Measurements from ENCODE around the gene ASPSCR1. TPM values are rescaled to one million over a fixed set of nuclear protein-coding genes. Genes with fewer than 3 reads are reported as not detected.

ASPSCR1 gene
- total and polyA plus RNA-seq, 2 of the 13 experiments (the other 11 are each of a cell fraction or from before 2014, with no cell fraction given), result 274 to 314 TPM

DNA sequence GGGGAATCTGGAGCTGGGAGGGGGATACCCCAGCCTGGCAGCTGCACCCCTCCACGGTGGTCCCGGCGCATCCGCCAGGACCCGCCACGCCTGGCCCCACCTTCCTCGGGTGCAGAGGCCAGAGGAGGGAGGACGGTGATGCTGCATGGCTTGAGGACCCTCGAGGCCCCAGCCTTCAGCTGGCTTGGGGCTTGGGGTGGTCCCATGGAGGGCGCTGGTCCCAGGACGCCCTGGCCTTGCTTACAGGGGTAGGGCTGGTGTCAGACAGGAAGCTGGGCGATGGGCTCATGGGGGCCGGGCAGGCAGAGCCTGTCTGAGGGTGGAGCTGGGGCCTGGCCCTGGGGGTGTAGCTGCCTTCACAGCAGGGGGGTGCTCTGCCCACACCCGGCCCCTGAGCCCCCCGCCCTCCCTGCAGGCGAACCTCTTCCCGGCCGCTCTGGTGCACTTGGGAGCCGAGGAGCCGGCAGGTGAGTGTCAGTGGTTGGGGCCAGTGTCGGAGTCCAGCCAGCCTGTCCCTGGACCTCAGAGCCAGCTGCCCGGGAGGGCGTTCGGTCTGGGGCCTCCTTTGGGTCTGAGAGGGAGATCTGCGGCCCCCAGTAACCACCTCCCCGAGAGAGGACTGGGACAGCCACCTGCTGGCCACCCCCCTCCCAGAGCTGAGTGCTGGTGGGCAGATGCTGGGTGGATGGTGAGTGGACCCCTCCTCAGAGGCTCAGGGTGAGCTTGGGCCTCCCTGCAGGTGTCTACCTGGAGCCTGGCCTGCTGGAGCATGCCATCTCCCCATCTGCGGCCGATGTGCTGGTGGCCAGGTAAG lies 38.8 kb downstream of the ASPSCR1 start:
- peaks cover 13% of the 10 kb centered on the region for H3K79me2 ChIP-seq (ENCODE audit: insufficient read depth, low read length)
- H4K20me1 ChIP-seq (ENCODE audit: insufficient read depth, low read length), result no peaks in the 10 kb centered on the region; the same call in 1 of the 2 replicates
- CTCF ChIA-PET (ENCODE audit: low intra/inter-chr PET ratio, low total read pairs), result interaction anchor here (0.6 kb wide), 1 partner anchor 1355 kb away, joined by 3 read pairs; no protein-coding TSS in a partner anchor
- ATAC-seq (no peak), DNase-seq (ENCODE audit: low spot score) (no peak), FAIRE-seq (no peak)
- H3K9me3 ChIP-seq (ENCODE audit: low read length), result no peaks in the 10 kb centered on the region
- no peaks in the 10 kb centered on the region for H3K27me3 ChIP-seq (ENCODE audit: control insufficient read depth in 1 of 2, insufficient read depth in 2 of 2, low read length in 2 of 2)
- peaks cover 24 to 31% of the 10 kb centered on the region in 2 experiments for H3K36me3 ChIP-seq (replicated peaks in 1 of 2; ENCODE audit: control insufficient read depth in 1 of 2, insufficient read depth in 2 of 2, low read length in 2 of 2)
- H3K4me1 ChIP-seq (ENCODE audit: insufficient read depth, low read length), result peaks cover 99% of the 10 kb centered on the region
- H3K27ac ChIP-seq (ENCODE audit: extremely low read length, insufficient read depth, low read length), result peak overlapping the region; percentile 68
- in situ Hi-C loops (cut with HindIII; ENCODE audit: extremely low pct_ligation_motif_present, low pct_unique_long_range_greater_than_20kb), result no loop called here
- intact Hi-C loops (cut with micrococcal nuclease; ENCODE audit: unreplicated experiment), result no loop called here
- POLR2A ChIA-PET, result interaction anchor here (1.1 to 14.1 kb wide), 9 partner anchors 18 to 106 kb away, joined by 3 to 470 read pairs (median 6); partner anchors contain the start of genes DCXR and NOTUM
- no TSS peak for BruUV-seq (replicated peaks)
- H3K4me2 ChIP-seq (ENCODE audit: low read depth, low read length), result no peak overlapping the region
- no peak overlapping the region for H2AFZ ChIP-seq (ENCODE audit: low read length)
- peak overlapping the region; percentile 26; the same call in 1 of the 2 replicates for H3K9ac ChIP-seq (ENCODE audit: insufficient read depth, low read depth, low read length)
- WGBS (ENCODE audit: low lambda C conversion rate), result 87% methylated on average over 17 of the region's 28 CpGs
- no peak overlapping the region for H3K4me3 ChIP-seq (replicated peaks in 1 of 3; ENCODE audit: insufficient read depth in 1 of 3, low read depth in 2 of 3, low read length in 3 of 3)
- TF ChIP-seq HES4 (CRISPR knock-in tag; IDR thresholded peaks at IDR 0.05; ENCODE audit: borderline replicate concordance) (no peak), SCMH1 (CRISPR knock-in tag; IDR thresholded peaks at IDR 0.05; ENCODE audit: borderline replicate concordance) (no peak), AGO2 (optimal IDR thresholded peaks at IDR 0.05; ENCODE audit: low read depth, low read length) (peak; percentile 97), U2AF2 (IDR thresholded peaks at IDR 0.05; ENCODE audit: low read depth, low read length) (no peak), NCOA2 (CRISPR knock-in tag; IDR thresholded peaks at IDR 0.05) (no peak), SP5 (CRISPR knock-in tag; IDR thresholded peaks at IDR 0.05; ENCODE audit: borderline replicate concordance, low read depth) (no peak), JARID2 (CRISPR knock-in tag; IDR thresholded peaks at IDR 0.05; ENCODE audit: insufficient replicate concordance) (no peak), PLRG1 (conservative IDR thresholded peaks at IDR 0.05) (no peak), RAD51 (IDR thresholded peaks at IDR 0.05; ENCODE audit: borderline replicate concordance) (no peak), KMT2A (CRISPR knock-in tag; IDR thresholded peaks at IDR 0.05) (no peak), SAFB2 (CRISPR knock-in tag; IDR thresholded peaks at IDR 0.05; ENCODE audit: borderline replicate concordance, low read depth) (no peak), CBX2 (IDR thresholded peaks at IDR 0.05; ENCODE audit: low read depth, low read length) (no peak), CBX2 (CRISPR knock-in tag; IDR thresholded peaks at IDR 0.05; ENCODE audit: low read depth) (no peak)
- TF ChIP-seq, protein P1, sequence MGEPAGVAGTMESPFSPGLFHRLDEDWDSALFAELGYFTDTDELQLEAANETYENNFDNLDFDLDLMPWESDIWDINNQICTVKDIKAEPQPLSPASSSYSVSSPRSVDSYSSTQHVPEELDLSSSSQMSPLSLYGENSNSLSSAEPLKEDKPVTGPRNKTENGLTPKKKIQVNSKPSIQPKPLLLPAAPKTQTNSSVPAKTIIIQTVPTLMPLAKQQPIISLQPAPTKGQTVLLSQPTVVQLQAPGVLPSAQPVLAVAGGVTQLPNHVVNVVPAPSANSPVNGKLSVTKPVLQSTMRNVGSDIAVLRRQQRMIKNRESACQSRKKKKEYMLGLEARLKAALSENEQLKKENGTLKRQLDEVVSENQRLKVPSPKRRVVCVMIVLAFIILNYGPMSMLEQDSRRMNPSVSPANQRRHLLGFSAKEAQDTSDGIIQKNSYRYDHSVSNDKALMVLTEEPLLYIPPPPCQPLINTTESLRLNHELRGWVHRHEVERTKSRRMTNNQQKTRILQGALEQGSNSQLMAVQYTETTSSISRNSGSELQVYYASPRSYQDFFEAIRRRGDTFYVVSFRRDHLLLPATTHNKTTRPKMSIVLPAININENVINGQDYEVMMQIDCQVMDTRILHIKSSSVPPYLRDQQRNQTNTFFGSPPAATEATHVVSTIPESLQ (CRISPR knock-in tag; conservative IDR thresholded peaks at IDR 0.05), result no peak
- TF ChIP-seq, protein P2, sequence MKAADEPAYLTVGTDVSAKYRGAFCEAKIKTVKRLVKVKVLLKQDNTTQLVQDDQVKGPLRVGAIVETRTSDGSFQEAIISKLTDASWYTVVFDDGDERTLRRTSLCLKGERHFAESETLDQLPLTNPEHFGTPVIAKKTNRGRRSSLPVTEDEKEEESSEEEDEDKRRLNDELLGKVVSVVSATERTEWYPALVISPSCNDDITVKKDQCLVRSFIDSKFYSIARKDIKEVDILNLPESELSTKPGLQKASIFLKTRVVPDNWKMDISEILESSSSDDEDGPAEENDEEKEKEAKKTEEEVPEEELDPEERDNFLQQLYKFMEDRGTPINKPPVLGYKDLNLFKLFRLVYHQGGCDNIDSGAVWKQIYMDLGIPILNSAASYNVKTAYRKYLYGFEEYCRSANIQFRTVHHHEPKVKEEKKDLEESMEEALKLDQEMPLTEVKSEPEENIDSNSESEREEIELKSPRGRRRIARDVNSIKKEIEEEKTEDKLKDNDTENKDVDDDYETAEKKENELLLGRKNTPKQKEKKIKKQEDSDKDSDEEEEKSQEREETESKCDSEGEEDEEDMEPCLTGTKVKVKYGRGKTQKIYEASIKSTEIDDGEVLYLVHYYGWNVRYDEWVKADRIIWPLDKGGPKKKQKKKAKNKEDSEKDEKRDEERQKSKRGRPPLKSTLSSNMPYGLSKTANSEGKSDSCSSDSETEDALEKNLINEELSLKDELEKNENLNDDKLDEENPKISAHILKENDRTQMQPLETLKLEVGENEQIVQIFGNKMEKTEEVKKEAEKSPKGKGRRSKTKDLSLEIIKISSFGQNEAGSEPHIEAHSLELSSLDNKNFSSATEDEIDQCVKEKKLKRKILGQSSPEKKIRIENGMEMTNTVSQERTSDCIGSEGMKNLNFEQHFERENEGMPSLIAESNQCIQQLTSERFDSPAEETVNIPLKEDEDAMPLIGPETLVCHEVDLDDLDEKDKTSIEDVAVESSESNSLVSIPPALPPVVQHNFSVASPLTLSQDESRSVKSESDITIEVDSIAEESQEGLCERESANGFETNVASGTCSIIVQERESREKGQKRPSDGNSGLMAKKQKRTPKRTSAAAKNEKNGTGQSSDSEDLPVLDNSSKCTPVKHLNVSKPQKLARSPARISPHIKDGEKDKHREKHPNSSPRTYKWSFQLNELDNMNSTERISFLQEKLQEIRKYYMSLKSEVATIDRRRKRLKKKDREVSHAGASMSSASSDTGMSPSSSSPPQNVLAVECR (CRISPR knock-in tag; IDR thresholded peaks at IDR 0.05; ENCODE audit: borderline replicate concordance), result no peak
- TF ChIP-seq, protein P3, sequence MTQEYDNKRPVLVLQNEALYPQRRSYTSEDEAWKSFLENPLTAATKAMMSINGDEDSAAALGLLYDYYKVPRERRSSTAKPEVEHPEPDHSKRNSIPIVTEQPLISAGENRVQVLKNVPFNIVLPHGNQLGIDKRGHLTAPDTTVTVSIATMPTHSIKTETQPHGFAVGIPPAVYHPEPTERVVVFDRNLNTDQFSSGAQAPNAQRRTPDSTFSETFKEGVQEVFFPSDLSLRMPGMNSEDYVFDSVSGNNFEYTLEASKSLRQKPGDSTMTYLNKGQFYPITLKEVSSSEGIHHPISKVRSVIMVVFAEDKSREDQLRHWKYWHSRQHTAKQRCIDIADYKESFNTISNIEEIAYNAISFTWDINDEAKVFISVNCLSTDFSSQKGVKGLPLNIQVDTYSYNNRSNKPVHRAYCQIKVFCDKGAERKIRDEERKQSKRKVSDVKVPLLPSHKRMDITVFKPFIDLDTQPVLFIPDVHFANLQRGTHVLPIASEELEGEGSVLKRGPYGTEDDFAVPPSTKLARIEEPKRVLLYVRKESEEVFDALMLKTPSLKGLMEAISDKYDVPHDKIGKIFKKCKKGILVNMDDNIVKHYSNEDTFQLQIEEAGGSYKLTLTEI (CRISPR knock-in tag; conservative IDR thresholded peaks at IDR 0.05), result no peak
